Liver (tissue), 9 donors: ENCODE results near the gene EXOC5. TPM values are rescaled to one million over a fixed set of nuclear protein-coding genes. Genes with fewer than 3 reads are reported as not detected.

ENCODE experiments used
- DNase-seq: peaks from one replicate; pipeline ENCODE4 v3.0.0-alpha.2; 2017; ENCODE audit warnings: low spot score
- H3K27ac ChIP-seq, 2 donors: one replicate each; pipeline ENCODE4 v1.7.0; 2013; ENCODE audit warnings: inconsistent platforms in 2 of 2, low read length in 2 of 2, control low read depth in 1 of 2, low read depth in 1 of 2, mild to moderate bottlenecking in 1 of 2
- H3K27me3 ChIP-seq, 4 donors: one replicate each; pipeline versions ENCODE4 v1.6.1 to v1.7.0; 2013; ENCODE audit warnings: low read length in 3 of 4, inconsistent platforms in 1 of 4, mild to moderate bottlenecking in 1 of 4, moderate library complexity in 1 of 4; ENCODE audit not compliant: control insufficient read depth in 4 of 4, insufficient read depth in 4 of 4
- H3K36me3 ChIP-seq, 4 donors: one replicate each; pipeline versions ENCODE4 v1.6.1 to v1.7.0; 2013; ENCODE audit warnings: low read length in 3 of 4, mild to moderate bottlenecking in 3 of 4, low read depth in 1 of 4, moderate library complexity in 1 of 4; ENCODE audit not compliant: control insufficient read depth in 4 of 4, insufficient read depth in 3 of 4
- H3K4me1 ChIP-seq, 4 donors: one replicate each; pipeline versions ENCODE4 v1.6.1 to v1.7.0; 2013; ENCODE audit warnings: low read length in 3 of 4, mild to moderate bottlenecking in 3 of 4, moderate library complexity in 1 of 4; ENCODE audit not compliant: control insufficient read depth in 4 of 4, insufficient read depth in 4 of 4
- H3K4me3 ChIP-seq, 3 donors: one replicate each; pipeline versions ENCODE4 v1.6.1 to v1.7.0; 2013; ENCODE audit warnings: low read length in 3 of 3, control low read depth in 1 of 3, low read depth in 1 of 3, mild to moderate bottlenecking in 1 of 3
- H3K9ac ChIP-seq, 2 donors: one replicate each; pipeline ENCODE4 v1.7.0; 2013; ENCODE audit warnings: low read length in 2 of 2, mild to moderate bottlenecking in 2 of 2, moderate library complexity in 2 of 2, control low read depth in 1 of 2, low read depth in 1 of 2
- H3K9me3 ChIP-seq, 4 donors: one replicate each; pipeline versions ENCODE4 v1.6.1 to v1.7.0; 2013; ENCODE audit warnings: low read length in 3 of 4; ENCODE audit not compliant: control insufficient read depth in 4 of 4
- EGR1 ChIP-seq, 2 donors: IDR thresholded peaks; 2 replicates each; pipeline ENCODE4 v1.6.1; 2016 to 2018; ENCODE audit warnings: antibody characterized with exemption in 2 of 2, low read depth in 2 of 2
- FOXA1 ChIP-seq: IDR thresholded peaks from 2 replicates; pipeline ENCODE4 v1.6.1; 2016; ENCODE audit warnings: antibody characterized with exemption
- GABPA ChIP-seq, 2 donors: IDR thresholded peaks in 1 of 2; conservative IDR thresholded peaks in 1 of 2; 2 replicates each; pipeline ENCODE4 v1.6.1; 2016; ENCODE audit warnings: antibody characterized with exemption in 2 of 2, mild to moderate bottlenecking in 1 of 2, moderate library complexity in 1 of 2
- HNF4A ChIP-seq, 2 donors: conservative IDR thresholded peaks; 2 replicates each; pipeline ENCODE4 v1.6.1; 2016; ENCODE audit warnings: antibody characterized with exemption in 2 of 2, mild to moderate bottlenecking in 2 of 2
- NR2F2 ChIP-seq: IDR thresholded peaks from 2 replicates; pipeline ENCODE4 v1.6.1; 2016; ENCODE audit warnings: antibody characterized with exemption
- RAD21 ChIP-seq, 2 donors: IDR thresholded peaks; 2 replicates each; pipeline ENCODE4 v1.6.1; 2016; ENCODE audit warnings: antibody characterized with exemption in 2 of 2, mild to moderate bottlenecking in 2 of 2
- RXRA ChIP-seq, 2 donors: IDR thresholded peaks; 2 replicates each; pipeline ENCODE4 v1.6.1; 2017 to 2018; ENCODE audit warnings: antibody characterized with exemption in 2 of 2, mild to moderate bottlenecking in 1 of 2
- SP1 ChIP-seq: IDR thresholded peaks from 2 replicates; pipeline ENCODE4 v1.6.1; 2018; ENCODE audit warnings: antibody characterized with exemption, mild to moderate bottlenecking
- TAF1 ChIP-seq: conservative IDR thresholded peaks from 2 replicates; pipeline ENCODE4 v1.6.1; 2016; ENCODE audit warnings: antibody characterized with exemption, mild to moderate bottlenecking
- WGBS: extraction: QIAGEN DNeasy Blood & Tissue Kit; methylation state at CpG from one replicate; pipeline ENCODE4 v1.1.7; 2013; 5-methylcytosine and 5-hydroxymethylcytosine counted together
- polyA plus RNA-seq, 2 donors: library from polyadenylated mRNA; stranded (reverse) in 1 of 2; unstranded in 1 of 2; fragments of 200-250 nt in 1 of 2; fragments of >200 nt in 1 of 2; fragmentation: Nextera tagmentation in 1 of 2; extraction: Ambion mirVana in 1 of 2; gene quantifications; one replicate each; pipeline versions ENCODE4 v1.2.1 to v1.2.3, GENCODE V29; 2013 to 2015
- total RNA-seq, 2 donors: library from RNA; depleted of rRNA; stranded (reverse); fragments of >200 nt; gene quantifications; one replicate each; pipeline ENCODE4 v1.2.3, GENCODE V29; 2014
- TF ChIP-seq, protein P1 (sequence below): IDR thresholded peaks from 2 replicates; pipeline ENCODE4 v1.6.1; 2016; ENCODE audit warnings: antibody characterized with exemption
- TF ChIP-seq, protein P2 (sequence below): IDR thresholded peaks from 2 replicates; pipeline ENCODE4 v1.6.1; 2016; ENCODE audit warnings: antibody characterized with exemption
- TF ChIP-seq, protein P3 (sequence below): fragments of 150-350 bp; IDR thresholded peaks from 2 replicates; pipeline ENCODE4 v1.5.1; 2017; ENCODE audit warnings: improper control_type of control experiment, low read depth, low read length; ENCODE audit not compliant: missing input control
- donor health status: healthy.
- donor health status: healthy.
- donor health status: healthy.
- donor health status: healthy.
- donor health status: healthy.

Gene EXOC5
- total and polyA plus RNA-seq, 4 donors, result 7.9 to 28.9 (median 20.8) TPM

DNA sequence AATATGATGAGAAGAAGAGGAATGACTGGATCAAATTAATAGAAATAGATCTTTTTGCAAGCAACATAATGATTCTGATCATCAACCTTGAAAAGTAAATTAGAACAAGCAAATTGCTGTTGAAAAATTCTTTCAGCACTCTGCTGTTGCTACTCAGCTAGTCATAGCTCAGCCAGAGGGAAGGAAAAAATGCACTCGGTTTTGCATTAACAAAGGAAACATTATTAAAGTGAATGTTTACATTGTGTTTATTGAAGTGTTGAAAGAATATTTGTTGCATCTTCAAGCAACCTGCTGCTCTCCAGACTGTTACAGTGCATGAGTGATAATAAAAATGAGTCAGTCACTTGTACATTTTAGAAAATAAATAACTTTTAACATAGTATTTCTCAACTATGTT lies 26.5 kb upstream of the EXOC5 start:
- no peak overlapping the region for H3K4me3 ChIP-seq
- peaks cover 0 to 5% (median 0%) of the 10 kb centered on the region in 4 donors for H3K36me3 ChIP-seq
- H3K9me3 ChIP-seq, result no peaks in the 10 kb centered on the region
- H3K4me1 ChIP-seq, result peaks cover 0 to 2% (median under 1%) of the 10 kb centered on the region in 4 donors
- H3K9ac ChIP-seq, result no peak overlapping the region
- no peak for DNase-seq
- 56% methylated on average over 1 of the region's 1 CpG for WGBS
- no peak overlapping the region for H3K27ac ChIP-seq
- TF ChIP-seq NR2F2 (no peak), EGR1 (IDR thresholded peaks at IDR 0.05; ENCODE audit: low read depth in 2 of 2) (no peak), HNF4A (conservative IDR thresholded peaks at IDR 0.05) (no peak), RXRA (IDR thresholded peaks at IDR 0.05) (no peak), FOXA1 (no peak), SP1 (no peak), GABPA (IDR thresholded peaks at IDR 0.05 in 1 of 2, conservative IDR thresholded peaks at IDR 0.05 in 1 of 2) (no peak), RAD21 (IDR thresholded peaks at IDR 0.05) (no peak)
- TF ChIP-seq, protein P1, sequence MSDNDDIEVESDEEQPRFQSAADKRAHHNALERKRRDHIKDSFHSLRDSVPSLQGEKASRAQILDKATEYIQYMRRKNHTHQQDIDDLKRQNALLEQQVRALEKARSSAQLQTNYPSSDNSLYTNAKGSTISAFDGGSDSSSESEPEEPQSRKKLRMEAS, result no peak
- TF ChIP-seq, protein P2, sequence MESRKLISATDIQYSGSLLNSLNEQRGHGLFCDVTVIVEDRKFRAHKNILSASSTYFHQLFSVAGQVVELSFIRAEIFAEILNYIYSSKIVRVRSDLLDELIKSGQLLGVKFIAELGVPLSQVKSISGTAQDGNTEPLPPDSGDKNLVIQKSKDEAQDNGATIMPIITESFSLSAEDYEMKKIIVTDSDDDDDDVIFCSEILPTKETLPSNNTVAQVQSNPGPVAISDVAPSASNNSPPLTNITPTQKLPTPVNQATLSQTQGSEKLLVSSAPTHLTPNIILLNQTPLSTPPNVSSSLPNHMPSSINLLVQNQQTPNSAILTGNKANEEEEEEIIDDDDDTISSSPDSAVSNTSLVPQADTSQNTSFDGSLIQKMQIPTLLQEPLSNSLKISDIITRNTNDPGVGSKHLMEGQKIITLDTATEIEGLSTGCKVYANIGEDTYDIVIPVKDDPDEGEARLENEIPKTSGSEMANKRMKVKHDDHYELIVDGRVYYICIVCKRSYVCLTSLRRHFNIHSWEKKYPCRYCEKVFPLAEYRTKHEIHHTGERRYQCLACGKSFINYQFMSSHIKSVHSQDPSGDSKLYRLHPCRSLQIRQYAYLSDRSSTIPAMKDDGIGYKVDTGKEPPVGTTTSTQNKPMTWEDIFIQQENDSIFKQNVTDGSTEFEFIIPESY, result no peak
- H3K27me3 ChIP-seq, result no peaks in the 10 kb centered on the region

DNA sequence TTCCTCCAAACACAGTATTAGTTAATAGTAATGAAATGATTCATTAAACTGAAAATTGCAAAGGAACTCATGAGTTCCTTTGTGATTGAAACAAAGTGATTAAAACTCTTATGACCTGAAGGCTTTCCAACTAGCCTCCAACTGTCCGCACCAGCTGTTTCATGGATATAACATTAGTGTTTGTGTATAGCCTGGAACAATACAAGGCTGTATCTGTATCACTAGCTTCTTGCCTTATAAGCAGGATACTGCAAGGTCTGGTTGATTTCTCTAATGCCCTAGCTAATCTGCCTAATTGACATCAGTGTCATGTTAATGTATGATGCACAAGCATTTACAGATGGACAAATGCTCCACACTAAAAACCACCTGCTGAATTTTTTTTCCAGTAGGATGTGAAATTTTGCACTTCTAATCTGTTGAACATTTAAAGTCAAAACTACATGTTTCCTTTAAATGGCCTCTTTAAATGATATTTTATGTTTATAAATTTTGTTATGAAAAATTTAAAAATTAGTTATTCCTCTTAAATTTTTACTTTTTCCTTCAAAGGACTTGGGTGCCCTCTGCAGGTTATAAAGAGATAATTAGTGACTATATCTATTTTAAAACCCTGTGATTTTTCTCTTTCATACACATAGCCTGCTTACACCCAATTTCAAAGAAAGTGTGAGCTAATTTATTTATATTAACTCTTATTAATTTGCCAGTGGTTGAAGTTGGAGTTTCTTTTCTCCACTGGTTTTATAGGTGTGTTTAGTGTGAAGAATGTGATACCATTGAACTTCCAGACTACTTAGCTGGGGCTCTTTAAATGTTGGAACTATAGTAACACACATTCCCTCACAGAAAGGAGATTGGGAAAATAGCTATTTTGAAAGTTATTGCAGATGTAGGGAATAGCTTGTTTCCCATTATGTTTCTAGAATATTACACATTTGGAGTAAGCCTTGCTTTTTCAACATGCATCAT lies 25.4 kb upstream of the EXOC5 start:
- peaks cover under 1 to 7% (median 4%) of the 10 kb centered on the region in 4 donors for H3K36me3 ChIP-seq
- no peak overlapping the region for H3K27ac ChIP-seq
- no peaks in the 10 kb centered on the region for H3K9me3 ChIP-seq
- H3K4me3 ChIP-seq, result no peak overlapping the region
- no peak overlapping the region for H3K9ac ChIP-seq
- H3K4me1 ChIP-seq, result peaks cover 0 to 2% (median under 1%) of the 10 kb centered on the region in 4 donors
- no peak for DNase-seq
- WGBS, result 97% methylated on average over 1 of the region's 1 CpG
- TF ChIP-seq TAF1, result no peak
- TF ChIP-seq RAD21 (IDR thresholded peaks at IDR 0.05), result peak; percentile 60 to 62
- no peak for TF ChIP-seq EGR1 (IDR thresholded peaks at IDR 0.05; ENCODE audit: low read depth in 2 of 2)
- TF ChIP-seq RXRA (IDR thresholded peaks at IDR 0.05), result no peak
- TF ChIP-seq, protein P3, sequence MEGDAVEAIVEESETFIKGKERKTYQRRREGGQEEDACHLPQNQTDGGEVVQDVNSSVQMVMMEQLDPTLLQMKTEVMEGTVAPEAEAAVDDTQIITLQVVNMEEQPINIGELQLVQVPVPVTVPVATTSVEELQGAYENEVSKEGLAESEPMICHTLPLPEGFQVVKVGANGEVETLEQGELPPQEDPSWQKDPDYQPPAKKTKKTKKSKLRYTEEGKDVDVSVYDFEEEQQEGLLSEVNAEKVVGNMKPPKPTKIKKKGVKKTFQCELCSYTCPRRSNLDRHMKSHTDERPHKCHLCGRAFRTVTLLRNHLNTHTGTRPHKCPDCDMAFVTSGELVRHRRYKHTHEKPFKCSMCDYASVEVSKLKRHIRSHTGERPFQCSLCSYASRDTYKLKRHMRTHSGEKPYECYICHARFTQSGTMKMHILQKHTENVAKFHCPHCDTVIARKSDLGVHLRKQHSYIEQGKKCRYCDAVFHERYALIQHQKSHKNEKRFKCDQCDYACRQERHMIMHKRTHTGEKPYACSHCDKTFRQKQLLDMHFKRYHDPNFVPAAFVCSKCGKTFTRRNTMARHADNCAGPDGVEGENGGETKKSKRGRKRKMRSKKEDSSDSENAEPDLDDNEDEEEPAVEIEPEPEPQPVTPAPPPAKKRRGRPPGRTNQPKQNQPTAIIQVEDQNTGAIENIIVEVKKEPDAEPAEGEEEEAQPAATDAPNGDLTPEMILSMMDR, result peak; percentile 19
- H3K27me3 ChIP-seq, result no peaks in the 10 kb centered on the region
